ENCODE measurements around the gene RGCC.

DNA sequence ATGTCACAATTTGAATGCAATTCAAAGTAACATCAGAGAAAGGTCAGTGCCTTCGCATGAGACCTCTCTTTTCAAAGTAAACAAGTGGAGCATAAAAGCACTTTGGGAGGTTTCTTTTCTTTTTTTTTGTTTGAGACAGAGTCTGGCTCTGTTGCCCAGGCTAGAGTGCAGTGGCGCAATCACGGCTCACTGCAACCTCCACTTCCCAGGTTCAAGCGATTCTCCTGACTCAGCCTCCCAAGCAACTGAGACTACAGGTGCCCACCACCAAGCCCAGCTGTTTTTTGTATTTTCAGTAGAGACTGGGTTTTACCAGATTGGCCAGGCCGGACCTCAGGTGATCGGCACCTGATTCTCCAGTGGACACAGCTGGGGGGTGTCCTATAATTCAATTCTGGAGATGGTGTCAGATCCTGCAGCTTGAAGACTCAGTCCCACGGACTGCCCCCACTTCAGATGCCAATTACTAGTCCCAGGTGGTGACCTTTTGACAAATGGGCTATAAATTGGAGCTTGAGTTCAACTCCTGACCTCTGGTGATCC is 57.6 kb downstream of the RGCC start:
- TF ChIP-seq CTCF (IDR thresholded peaks at IDR 0.05) (no peak), EP300 (IDR thresholded peaks at IDR 0.05) (no peak)
